Measurements from ENCODE around the gene TP63. TPM values are rescaled to one million over a fixed set of nuclear protein-coding genes. Genes with fewer than 3 reads are reported as not detected.

The TP63 gene
- total RNA-seq, 1 experiment from 2014 or later, result 4.9 TPM

DNA sequence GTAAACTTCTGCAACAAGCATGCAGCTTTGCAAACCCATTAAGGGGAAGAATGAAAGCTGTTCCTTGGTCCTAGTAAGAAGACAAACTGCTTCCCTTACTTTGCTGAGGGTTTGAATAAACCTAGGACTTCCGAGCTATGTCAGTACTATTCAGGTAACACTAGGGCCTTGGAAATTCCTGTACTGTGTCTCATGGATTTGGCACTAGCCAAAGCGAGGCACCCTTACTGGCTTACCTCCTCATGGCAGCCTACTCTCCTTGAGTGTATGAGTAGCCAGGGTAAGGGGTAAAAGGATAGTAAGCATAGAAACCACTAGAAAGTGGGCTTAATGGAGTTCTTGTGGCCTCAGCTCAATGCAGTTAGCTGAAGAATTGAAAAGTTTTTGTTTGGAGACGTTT, 265.3 kb downstream of the TP63 start:
- no TSS peak for BruUV-seq (replicated peaks)
- intact Hi-C loops (cut with micrococcal nuclease; ENCODE audit: unreplicated experiment), result no loop called here
- H3K27me3 ChIP-seq (replicated peaks; ENCODE audit: insufficient read depth, low read depth, low read length, poor library complexity), result no peaks in the 10 kb centered on the region
- TF ChIP-seq, protein P1, sequence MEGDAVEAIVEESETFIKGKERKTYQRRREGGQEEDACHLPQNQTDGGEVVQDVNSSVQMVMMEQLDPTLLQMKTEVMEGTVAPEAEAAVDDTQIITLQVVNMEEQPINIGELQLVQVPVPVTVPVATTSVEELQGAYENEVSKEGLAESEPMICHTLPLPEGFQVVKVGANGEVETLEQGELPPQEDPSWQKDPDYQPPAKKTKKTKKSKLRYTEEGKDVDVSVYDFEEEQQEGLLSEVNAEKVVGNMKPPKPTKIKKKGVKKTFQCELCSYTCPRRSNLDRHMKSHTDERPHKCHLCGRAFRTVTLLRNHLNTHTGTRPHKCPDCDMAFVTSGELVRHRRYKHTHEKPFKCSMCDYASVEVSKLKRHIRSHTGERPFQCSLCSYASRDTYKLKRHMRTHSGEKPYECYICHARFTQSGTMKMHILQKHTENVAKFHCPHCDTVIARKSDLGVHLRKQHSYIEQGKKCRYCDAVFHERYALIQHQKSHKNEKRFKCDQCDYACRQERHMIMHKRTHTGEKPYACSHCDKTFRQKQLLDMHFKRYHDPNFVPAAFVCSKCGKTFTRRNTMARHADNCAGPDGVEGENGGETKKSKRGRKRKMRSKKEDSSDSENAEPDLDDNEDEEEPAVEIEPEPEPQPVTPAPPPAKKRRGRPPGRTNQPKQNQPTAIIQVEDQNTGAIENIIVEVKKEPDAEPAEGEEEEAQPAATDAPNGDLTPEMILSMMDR (conservative IDR thresholded peaks at IDR 0.05; ENCODE audit: low read depth, low read length), result no peak
- no peak for TF ChIP-seq EZH2 (IDR thresholded peaks at IDR 0.05; ENCODE audit: borderline replicate concordance, low read depth, low read length, poor library complexity, severe bottlenecking)
- H3K4me3 ChIP-seq (ENCODE audit: low read depth, low read length, poor library complexity, severe bottlenecking), result no peak overlapping the region
- ChIA-PET POLR2A (ENCODE audit: low non-redundant PET) (no interaction called here), CTCF (no interaction called here)
- no peaks in the 10 kb centered on the region for H3K4me1 ChIP-seq (ENCODE audit: insufficient read depth, low read length, poor library complexity, severe bottlenecking)
- H3K9me3 ChIP-seq (ENCODE audit: low read depth, low read length, poor library complexity, severe bottlenecking), result no peaks in the 10 kb centered on the region
- no peak overlapping the region for H3K27ac ChIP-seq (ENCODE audit: low read depth, low read length, poor library complexity, severe bottlenecking)
- no peaks in the 10 kb centered on the region for H3K36me3 ChIP-seq (ENCODE audit: insufficient read depth, low read length, poor library complexity, severe bottlenecking)
- DNase-seq (ENCODE audit: low spot score), result no peak

DNA sequence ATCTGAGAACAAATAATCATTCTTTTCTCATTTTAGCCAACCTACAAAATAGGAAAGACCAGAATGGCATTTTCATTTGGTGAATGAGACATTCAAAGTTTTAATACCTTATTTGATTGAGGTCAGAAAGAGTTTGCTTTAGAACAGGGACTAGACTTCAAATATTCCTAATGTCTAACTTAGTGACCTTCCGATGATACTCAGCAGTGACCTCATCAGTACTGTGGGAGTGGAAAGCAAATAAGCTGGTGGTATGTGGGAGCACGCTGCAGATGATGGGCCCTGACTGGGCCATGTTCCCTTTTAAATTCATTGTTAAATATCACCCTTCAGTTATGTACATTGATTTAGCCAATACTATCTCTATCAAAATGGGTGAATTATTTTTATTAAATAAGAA, 266.2 kb downstream of the TP63 start:
- no peaks in the 10 kb centered on the region for H3K9me3 ChIP-seq (ENCODE audit: low read depth, low read length, poor library complexity, severe bottlenecking)
- TF ChIP-seq, protein P1 (conservative IDR thresholded peaks at IDR 0.05; ENCODE audit: low read depth, low read length), result no peak
- no peak for TF ChIP-seq EZH2 (IDR thresholded peaks at IDR 0.05; ENCODE audit: borderline replicate concordance, low read depth, low read length, poor library complexity, severe bottlenecking)
- no peak overlapping the region for H3K27ac ChIP-seq (ENCODE audit: low read depth, low read length, poor library complexity, severe bottlenecking)
- DNase-seq (ENCODE audit: low spot score), result no peak
- H3K4me3 ChIP-seq (ENCODE audit: low read depth, low read length, poor library complexity, severe bottlenecking), result no peak overlapping the region
- intact Hi-C loops (cut with micrococcal nuclease; ENCODE audit: unreplicated experiment), result no loop called here
- H3K36me3 ChIP-seq (ENCODE audit: insufficient read depth, low read length, poor library complexity, severe bottlenecking), result no peaks in the 10 kb centered on the region
- BruUV-seq (replicated peaks), result no TSS peak
- ChIA-PET CTCF (no interaction called here), POLR2A (ENCODE audit: low non-redundant PET) (no interaction called here)
- no peaks in the 10 kb centered on the region for H3K27me3 ChIP-seq (replicated peaks; ENCODE audit: insufficient read depth, low read depth, low read length, poor library complexity)
- no peaks in the 10 kb centered on the region for H3K4me1 ChIP-seq (ENCODE audit: insufficient read depth, low read length, poor library complexity, severe bottlenecking)

DNA sequence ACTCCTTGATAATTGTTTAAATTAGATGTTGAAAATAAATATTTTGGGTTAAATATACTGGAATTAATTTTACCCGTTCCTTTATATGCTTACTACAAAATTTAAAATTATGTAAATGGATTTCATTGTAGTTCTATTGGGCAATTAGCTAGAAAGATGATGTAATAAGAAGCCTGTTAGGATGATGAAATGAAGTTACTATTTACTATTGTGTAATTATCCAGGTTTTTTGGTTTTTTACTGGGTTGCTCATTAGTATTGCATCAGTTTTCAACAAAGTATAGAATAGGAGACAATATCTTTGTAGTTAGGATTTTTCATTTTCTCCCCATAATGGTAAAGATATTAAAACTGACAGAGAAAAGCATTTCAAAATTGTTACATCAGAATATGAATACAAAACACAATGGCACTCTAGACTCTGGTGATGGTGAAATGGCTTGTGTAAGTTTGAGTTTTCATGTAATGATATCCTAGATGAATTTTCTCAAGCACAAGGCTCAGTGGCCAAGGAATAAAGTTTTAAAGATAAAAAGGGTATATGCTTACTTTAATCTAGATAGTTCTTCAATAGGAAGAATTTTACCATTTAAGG, 267.5 kb downstream of the TP63 start:
- Histone ChIP-seq H3K27ac (ENCODE audit: low read depth, low read length, poor library complexity, severe bottlenecking) (no peak overlapping the region), H3K27me3 (replicated peaks; ENCODE audit: insufficient read depth, low read depth, low read length, poor library complexity) (no peaks in the 10 kb centered on the region), H3K9me3 (ENCODE audit: low read depth, low read length, poor library complexity, severe bottlenecking) (no peaks in the 10 kb centered on the region), H3K36me3 (ENCODE audit: insufficient read depth, low read length, poor library complexity, severe bottlenecking) (no peaks in the 10 kb centered on the region), H3K4me1 (ENCODE audit: insufficient read depth, low read length, poor library complexity, severe bottlenecking) (no peaks in the 10 kb centered on the region), H3K4me3 (ENCODE audit: low read depth, low read length, poor library complexity, severe bottlenecking) (no peak overlapping the region)
- intact Hi-C loops (cut with micrococcal nuclease; ENCODE audit: unreplicated experiment), result no loop called here
- ChIA-PET CTCF (no interaction called here), POLR2A (ENCODE audit: low non-redundant PET) (no interaction called here)
- DNase-seq (ENCODE audit: low spot score), result no peak
- TF ChIP-seq EZH2 (IDR thresholded peaks at IDR 0.05; ENCODE audit: borderline replicate concordance, low read depth, low read length, poor library complexity, severe bottlenecking), result no peak
- TF ChIP-seq, protein P1 (conservative IDR thresholded peaks at IDR 0.05; ENCODE audit: low read depth, low read length), result no peak
- no TSS peak for BruUV-seq (replicated peaks)
